G401.6 (cell line): Measurements from ENCODE around the gene PLD1.
"Not testable (repeated sequence)": the region's sequence is repeated elsewhere in the genome, so short reads cannot be mapped to it uniquely, and the experiment has no call there.

Experiments
- FAIRE-seq: peaks from 2 replicates; lab custom pipeline; 2012; peaks lifted over from hg19 to GRCh38; lab: Jason Lieb, UNC

The PLD1 gene

DNA sequence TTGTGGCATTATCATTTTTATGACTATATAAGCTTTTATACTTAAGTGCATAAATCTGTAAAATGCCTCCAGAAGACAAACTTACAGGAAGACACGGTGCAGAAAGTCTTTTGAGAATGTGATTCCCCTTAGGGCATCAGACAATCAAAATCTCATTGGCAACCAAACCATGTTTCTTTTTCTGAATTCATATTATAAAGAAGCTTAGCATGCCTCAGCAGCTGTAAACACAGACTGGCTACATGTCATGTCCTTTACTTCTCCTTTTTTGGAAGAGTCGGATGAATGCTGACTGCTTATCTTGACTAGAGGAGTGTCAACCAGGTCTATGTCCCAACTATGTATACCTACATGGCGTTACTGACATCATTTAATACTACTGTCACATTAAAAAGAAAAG is 150.1 kb downstream of the PLD1 start:
- no peak for FAIRE-seq

DNA sequence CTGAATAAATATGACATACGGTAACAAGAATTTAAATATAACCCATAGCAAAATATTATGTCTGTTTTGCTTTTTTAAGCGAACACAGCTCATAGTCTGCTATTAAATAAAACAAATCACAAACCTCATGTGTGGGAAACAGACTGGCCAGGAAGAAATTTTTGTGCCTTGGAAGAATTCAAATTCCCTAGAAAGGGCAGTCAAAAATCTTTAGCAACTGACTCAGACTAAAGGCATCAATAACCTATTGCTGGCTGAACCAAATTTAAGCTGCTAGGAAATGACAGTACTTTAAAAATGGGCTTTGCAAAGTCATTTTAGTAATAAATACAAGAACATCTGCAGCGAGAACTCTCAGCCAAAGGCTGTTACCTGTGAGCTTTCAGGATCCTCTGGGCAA is 151.4 kb downstream of the PLD1 start:
- FAIRE-seq, result no peak

DNA sequence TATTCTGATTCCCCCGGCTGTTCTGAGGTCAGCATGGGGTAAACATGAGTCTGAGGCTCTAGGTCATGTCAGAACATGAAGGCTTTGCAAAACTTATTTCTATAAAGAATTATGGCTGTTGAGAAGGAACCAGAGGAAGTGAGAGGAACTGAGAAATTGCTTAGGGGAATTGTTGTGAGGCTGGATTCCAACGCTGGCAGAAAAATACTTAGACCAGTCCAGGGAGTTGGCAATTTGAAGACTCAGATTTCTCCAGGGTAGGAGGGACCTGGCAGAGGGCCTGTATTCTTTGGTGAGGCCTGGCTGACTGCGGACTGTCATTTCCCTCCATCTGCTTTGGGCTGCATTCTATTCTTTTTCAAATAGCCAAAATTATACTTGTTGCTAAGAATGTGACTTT is 155.5 kb downstream of the PLD1 start:
- no peak for FAIRE-seq

DNA sequence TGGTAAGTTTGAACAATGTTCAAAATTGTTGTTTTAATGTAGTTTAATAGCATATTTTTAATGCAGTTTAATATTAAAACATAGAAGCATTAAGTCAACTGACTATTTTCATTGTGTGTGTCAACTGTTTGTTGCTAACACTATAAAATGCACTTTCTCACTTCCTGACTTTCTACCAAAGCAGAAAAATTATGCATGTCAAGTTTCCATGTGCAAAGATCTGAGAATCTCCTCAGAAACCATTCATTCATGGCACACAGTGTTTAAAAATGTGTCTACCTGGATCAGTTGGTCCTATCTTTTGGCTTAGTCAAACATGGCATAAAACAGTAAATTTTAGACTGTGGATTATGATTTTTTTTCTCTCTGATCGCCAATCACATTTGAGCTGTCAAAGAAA is 156.0 kb downstream of the PLD1 start:
- FAIRE-seq, result no peak

DNA sequence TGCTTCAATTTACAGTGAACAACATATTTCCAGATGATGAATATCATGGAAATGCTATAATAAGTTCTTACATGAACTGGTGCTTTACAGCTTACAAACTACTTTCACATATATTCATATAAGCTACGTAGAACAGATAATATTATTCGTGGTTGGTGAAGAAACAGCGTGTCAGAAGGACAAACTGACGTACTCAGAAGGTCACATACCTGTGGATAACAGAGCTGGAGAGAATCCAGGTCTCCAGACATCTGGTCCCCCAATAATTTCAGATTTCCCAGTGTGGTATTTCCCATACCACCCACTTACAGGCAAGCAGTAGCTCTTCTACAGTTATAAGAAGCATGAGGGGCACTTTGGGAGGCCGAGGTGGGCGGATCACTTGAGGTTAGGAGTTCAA is 156.6 kb downstream of the PLD1 start:
- no peak for FAIRE-seq

DNA sequence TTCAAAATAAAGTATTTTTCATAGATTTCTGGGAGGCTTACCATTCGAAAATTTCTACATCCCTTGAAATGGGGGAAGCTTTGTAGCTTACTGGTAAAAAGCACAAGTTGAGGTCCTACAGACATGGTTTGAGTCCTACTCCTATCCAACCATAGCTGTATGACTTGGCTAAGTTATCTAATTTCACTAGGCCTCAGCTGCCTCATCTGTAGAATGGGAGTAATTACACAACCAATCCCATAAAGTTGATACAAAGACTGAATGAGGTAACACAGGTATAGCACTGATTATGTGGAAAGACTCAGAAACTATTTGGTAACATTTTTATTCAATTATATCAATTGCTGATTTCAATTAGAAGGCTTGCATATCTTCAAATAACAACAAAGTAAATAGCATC is 157.4 kb downstream of the PLD1 start:
- no peak for FAIRE-seq

DNA sequence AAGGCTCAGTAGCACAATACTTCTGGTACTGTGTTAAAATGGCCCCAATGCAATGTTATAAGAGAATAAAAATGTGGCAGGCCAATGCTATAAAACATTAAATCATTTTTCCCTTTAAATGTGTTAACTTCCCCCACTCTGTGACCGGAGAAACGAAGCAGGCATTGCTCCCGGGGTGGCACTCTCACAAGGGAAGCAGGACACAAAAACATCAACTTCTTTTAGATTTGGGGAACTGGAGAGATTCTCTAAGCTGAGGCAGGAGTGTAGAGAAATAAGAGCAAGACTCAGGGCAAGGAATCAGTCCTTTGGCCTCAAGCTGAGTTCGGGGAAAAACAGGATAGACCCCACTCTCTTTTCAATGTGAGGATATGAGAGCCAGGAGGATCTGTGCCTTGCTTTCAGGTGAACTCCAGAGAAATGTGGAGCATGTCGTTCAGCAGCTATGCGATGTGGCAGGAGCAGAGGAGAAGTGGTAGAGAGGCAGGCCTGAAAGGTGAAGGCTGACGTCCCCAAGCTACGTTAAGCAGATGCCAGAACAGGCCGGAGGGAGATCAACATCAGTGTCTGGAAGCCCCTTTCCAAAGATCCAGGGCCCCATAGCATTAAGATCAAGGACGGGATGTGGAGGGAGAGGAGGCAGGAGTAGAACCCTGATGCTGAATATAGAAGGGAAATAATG is 160.2 kb downstream of the PLD1 start:
- FAIRE-seq, result no peak

DNA sequence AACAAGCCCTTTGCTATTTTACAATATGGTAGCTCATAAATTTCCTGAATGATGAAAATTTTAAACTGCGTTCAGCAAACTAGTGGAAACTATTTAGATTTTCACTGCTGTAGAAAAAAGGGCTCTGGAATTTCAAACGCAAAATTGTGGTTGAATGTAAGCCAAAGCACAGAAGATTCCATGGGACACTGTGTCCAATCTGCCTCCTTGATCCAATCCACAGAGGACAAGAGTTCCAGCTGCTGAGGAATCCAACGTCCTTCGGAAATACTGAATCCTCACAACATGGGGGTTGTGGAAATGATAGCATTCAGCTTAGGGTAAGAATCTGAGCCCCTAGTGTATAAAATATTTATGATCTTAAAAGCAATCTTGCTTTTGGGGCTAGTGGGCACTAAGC is 161.0 kb downstream of the PLD1 start:
- FAIRE-seq, result no peak

DNA sequence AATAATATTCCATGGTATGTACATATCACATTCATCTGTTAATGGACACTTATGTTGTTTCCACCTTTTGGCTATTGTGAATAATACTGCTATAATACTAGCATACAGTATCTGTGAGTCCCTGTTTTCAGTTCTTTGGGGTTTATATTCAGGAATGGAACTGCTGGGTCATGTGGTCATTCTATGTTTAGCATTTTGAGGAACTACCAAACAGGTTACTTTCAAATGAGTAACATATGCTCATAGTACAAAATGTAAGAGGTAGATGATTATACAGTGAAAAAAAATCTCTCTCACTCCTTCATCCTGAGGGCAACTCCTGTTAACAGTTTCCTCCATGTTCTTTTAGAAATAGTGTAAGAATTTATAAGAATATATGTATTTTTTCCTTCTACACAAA is 162.2 kb downstream of the PLD1 start:
- FAIRE-seq, result no peak

DNA sequence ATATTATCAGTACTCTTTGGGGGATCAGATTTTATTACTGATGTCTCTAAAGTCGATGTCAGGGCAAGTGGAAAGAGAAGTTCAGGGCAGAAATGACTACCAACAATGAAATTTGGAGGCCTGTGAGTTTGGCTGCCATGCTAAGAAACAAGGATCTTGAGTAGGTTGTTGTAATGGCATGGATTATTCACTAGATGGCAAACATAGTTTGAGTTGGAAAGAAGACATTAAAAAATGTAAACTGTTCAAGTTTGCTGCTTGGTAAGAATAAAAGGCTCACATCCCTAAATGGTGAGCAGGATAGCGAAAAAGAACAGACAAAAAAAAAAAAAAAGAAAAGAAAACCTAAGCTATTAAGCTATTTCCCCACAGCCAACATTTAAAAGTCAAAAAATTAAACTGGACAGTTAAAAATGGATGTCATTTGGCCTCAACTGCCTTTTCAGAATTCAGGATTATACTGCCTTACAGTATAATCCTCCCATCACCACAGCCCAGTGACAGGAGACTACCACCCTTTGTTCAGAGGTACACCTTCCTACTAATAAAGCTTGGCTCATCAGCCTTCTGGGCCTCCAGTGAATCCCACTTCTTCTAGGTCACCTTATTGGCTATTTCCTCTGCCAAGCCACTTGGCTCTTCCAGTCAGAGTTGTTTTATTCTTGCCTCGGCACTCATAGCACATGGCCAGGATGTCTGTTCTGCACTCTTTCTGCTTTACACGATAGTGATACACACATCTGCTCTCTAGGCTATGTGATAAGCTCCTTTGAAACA is 163.7 kb downstream of the PLD1 start:
- FAIRE-seq, result peak; percentile 93

DNA sequence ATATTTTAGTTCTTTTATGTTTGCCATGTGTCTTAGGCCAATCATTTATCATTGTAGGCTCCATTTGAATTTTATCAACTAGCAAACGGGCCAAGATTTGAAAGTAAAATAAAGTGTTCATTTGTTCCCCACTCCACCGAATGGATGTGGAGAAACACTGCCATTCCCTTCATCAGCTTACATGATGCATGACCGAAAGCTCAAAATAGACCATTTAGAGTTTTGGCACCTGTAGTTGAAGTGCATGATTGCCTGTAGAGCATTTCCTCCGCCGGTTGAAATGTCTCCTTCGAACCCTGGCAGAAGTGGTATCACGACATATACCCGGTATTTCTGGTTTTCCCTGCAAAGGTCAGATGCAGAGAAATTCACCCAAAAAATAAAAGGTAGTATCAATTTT is 165.6 kb downstream of the PLD1 start:
- no peak for FAIRE-seq

DNA sequence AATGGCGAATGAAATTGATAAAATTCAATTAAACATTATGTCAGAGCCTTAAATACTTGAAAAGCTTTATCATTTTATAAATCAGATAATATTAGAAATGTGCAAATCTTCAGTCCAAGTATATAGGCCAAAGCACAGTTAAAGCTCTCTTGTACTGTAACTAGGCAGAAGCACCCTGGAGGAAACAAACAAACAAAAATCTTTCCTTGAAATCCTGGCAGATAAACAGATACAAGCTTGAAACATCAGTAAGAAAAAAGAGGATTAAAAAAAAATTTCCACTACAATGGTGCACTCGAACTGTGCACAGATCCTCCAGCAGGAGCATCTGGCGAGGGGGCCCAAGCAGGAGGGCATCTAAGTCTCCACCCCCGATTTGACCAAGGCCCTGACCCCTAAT is 166.6 kb downstream of the PLD1 start:
- no peak for FAIRE-seq

DNA sequence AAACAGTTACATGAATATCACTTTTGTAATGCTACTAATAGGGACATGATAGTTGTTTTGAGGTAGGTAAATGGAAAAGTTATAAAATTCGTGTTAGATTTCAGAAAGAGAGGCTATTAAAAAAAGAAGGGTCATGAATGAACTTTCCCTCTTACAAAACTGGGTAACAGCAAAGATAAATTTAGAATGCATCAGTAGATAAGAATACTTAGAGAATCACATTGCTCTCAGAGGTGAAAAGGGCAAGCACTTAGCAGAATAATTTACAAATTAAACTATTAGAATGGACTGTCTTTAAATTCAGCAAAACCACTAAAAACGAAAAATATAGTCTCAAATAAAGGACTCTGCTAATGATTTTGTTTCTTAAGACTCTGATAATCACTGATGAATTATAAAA is 167.2 kb downstream of the PLD1 start:
- no peak for FAIRE-seq

DNA sequence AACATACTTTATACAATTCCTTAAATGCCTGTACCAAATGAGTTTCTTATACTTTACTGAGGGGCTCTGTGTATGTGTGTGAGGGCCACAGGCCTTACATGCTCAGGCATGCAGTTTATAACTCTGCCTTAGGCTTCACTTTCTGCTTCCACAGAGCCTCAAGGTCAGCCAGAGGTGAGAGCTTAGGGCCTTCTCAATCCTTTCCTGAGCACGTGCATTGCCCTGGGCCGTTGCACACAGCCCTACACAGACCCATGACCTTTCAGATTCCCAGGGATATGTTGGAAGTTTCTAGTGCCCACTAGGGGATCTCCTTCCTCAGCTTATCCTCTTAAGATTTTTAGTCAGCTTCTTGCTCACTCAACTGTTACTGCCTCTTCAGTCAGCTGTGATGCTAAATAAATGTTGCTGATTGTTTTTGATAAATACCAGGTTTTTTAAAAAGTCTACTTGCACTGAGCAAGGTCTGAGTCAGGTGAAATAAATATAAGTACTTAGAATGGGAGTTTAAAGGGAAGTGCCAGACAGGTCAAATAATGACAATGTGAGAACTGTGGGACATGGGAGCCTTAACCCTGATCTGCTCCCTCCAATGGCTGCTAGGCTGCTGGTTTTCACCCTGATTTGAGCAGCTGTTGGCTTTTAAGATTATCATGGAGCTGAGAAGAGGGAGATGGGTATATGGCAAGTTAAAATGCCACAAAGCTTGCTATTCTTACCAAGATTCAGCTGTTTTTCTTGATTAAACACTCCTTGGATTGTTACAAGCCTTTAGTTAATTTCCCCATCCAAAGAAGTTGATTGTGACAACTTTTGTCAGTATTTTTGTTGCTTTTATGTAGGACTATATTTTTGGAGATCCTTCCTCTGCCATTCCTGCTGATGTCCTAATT is 169.5 kb downstream of the PLD1 start:
- no peak for FAIRE-seq

DNA sequence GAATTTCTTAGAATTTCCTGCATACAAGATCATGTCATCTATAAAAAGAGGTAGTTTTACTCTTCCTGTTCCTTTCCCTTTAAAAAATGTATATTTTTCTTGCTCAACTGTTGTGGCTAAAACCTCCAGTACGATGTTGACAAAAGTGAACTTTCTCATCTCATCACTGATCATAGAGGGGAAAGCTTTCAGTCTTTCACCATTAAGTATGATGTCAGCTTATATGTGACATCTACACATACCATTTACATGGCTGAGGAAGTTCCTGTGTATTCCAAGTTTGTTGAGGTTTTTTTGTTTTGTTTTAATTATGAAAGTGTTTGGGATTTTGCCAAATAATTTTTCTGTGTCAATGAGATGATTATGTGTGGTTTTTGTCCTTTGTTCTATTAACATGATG is 173.6 kb downstream of the PLD1 start:
- no peak for FAIRE-seq

DNA sequence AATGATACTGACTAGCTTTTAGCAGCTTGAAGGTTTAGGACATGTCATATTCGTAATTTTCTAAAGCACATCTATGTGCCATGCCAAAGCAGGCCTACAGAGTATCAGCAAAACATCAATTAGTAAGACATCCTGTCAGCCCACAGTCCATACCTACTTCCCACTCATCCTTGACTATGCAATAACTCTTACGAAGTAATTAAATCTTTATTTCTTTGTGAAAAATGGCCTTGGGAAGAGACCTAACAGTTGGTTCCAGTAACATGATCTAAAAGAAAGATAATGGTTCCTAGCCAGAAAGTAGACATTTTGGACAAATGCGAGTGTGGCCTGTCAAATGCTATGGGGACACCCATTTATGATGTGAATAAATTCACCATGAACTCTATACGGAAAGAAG is 177.5 kb downstream of the PLD1 start:
- FAIRE-seq, result no peak

DNA sequence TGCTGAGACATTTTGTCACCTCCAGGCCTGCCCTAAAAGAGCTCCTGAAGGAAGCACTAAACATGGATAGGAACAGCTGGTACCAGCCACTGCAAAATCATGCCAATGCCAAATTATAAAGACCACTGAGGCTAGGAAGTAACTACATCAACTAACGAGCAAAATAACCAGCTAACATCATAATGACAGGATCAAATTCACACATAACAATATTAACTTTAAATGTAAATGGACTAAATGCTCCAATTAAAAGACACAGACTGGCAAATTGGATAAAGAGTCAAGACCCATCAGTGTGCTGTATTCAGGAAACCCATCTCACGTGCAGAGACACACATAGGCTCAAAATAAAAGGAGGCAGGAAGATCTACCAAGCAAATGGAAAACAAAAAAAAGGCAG is 183.5 kb downstream of the PLD1 start:
- FAIRE-seq, result not testable (repeated sequence)

DNA sequence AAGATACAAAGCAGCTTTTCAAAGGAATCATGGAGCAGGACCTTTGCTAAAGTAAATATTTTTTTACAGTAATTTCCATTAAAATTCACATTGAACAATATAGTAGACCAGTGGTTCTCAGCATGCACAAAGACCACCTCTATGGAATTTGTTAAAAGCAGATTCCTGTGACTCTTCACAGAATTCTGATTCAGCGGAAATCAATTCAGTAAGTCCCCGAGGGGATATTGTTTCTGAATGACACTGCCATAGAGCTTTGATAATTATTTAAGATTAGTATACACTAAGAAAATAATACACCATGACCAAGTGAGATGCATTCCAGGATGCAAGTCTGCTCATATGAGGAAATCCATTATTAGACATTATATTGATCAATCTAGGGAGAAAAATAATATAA is 188.2 kb downstream of the PLD1 start:
- no peak for FAIRE-seq

DNA sequence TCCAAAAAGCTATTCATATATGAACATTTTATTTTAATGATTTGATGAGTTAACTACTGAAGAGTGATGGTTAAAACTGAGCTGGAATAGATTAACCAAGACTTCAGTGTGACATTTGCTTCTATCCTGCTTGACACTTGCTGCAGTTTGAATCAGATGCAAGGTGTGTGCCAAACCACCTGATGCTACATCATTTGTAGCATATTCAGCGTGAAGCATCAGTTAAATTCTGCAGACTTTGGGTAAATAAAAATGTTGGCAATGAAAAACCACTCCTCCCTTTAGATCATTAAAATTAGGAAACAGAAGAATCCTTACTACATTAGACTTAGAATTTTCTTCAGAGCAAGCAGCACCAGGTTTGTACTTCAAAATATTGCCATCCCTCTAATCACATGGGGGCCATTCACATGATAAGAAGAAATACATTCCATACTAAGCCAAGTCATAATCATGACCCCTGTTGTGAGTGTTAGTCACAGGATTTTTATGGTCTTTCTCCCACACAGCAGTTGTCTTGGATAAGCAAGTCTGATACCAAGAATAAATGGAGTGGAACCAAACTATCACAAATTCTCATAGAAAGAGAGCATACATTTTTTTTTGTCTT is 189.4 kb downstream of the PLD1 start:
- no peak for FAIRE-seq

DNA sequence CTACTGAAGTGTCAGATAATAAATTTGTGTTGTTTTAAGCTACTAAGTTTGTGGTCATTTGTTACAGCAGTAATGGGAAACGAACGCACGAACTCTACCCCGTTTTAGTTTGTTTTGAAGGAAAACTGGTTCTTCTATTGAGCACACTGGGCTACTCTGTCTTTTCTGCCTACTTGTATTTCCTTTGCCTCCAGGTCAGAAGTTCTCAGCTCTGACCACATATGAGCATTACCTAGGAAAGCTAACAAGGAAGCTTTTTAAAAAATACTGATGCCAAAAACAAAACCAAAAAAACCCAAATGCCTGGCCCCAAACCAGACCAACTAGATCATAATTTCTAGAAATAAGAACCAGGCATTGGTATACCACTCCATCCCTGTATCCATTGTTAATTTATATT is 193.5 kb downstream of the PLD1 start:
- FAIRE-seq, result no peak

DNA sequence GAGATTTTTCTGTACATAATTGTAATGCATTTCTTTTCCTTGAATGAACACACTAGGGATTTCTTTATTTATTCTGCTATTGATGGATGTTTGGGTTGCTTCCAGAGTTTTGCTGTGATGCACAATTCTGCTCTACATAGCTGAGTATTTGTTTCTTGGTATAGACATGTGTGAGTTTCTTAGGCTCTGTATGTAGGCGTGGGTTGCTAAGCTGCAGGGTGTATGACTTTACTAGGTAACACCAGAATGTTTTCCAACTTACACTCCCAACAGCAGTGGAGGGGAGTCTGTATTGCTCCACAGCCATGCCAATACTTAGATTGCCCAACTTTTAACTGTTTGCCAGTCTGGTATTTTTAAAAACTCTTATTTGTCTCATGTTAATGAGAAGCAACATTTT is 194.6 kb downstream of the PLD1 start:
- no peak for FAIRE-seq

DNA sequence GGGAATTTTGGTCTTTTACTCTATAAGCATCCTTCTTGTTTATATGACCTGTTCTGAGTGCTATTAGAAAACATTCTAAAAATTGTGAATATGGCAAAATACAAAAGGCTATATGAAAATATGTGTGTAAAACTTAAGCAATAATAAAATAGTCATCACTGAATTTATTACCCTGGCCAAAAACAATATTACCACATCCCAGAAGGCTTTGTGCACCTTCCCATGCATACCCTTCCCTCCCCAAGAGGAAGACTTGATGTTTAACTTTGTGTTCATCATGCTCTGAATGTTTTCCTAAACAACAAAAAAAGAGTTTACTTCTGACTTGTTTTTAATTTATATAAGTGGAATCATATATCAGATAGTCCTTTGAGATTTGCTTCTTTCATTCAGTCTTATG is 195.0 kb downstream of the PLD1 start:
- FAIRE-seq, result no peak
